ENCODE data around the gene PNPLA7.

GRCh38 chr9:137422604-137423513 is 127.3 kb downstream of the PNPLA7 start, which contains the start of the genes EXD3 and NOXA1:
- peak in 2 of 3 experiments; percentile 64 to 70; a peak in 3 of 4 replicates for TF ChIP-seq CTCF (IDR thresholded peaks at IDR 0.05; ENCODE audit: control extremely low read depth in 1 of 3, insufficient read depth in 1 of 3, low read depth in 1 of 3, low read length in 3 of 3)
- peak; percentile 87 to 93; a peak in 3 of 4 replicates for TF ChIP-seq SIN3A (conservative IDR thresholded peaks at IDR 0.05 in 1 of 2, IDR thresholded peaks at IDR 0.05 in 1 of 2; ENCODE audit: low read depth in 1 of 2, low read length in 2 of 2)
- no peak for TF ChIP-seq POLR2AphosphoS5 (IDR thresholded peaks at IDR 0.05; ENCODE audit: low read depth, low read length)
- no peak for TF ChIP-seq EZH2 (IDR thresholded peaks at IDR 0.05; ENCODE audit: low read depth, low read length, severe bottlenecking)
- TF ChIP-seq EP300 (IDR thresholded peaks at IDR 0.05; ENCODE audit: borderline replicate concordance in 1 of 2, low read depth in 2 of 2, low read length in 2 of 2) = peak in 1 of 2 experiments; percentile 65; a peak in 1 of 3 replicates
- TF ChIP-seq RAD21 (IDR thresholded peaks at IDR 0.05 in 1 of 2, conservative IDR thresholded peaks at IDR 0.05 in 1 of 2; ENCODE audit: low read depth in 2 of 2, low read length in 2 of 2) = peak; percentile 27 to 61; a peak in 3 of 4 replicates
- TF ChIP-seq SIX5 (IDR thresholded peaks at IDR 0.05; ENCODE audit: low read depth, low read length) = peak; percentile 21; the same call in 1 of the 2 replicates
- TF ChIP-seq RXRA (IDR thresholded peaks at IDR 0.05; ENCODE audit: insufficient read depth, low read depth, low read length) = no peak

Data from H1 (cell line).